Gastrocnemius medialis (tissue), 4 donors: Measurements from ENCODE around the gene LUZP1. TPM values are rescaled to one million over a fixed set of nuclear protein-coding genes. Genes with fewer than 3 reads are reported as not detected.

Experiments
- ATAC-seq, 2 donors: fragments of 150-250 bp; one replicate each; pipeline ENCODE4 v1.9.1; 2016
- DNase-seq, 2 donors: peaks; one replicate each; pipeline ENCODE4 v3.0.0-alpha.2; 2019
- H3K27ac ChIP-seq, 4 donors: fragments of 200-600 bp; sonication (generic); 1 replicate in 1 of 4; 2 replicates in 3 of 4; pipeline ENCODE4 v1.5.1; 2016 to 2018; ENCODE audit warnings: mild to moderate bottlenecking in 2 of 4, moderate library complexity in 1 of 4
- H3K27me3 ChIP-seq, 3 donors: fragments of 200-600 bp; sonication (generic) in 2 of 3; 1 replicate in 1 of 3; 2 replicates in 2 of 3; pipeline versions ENCODE4 v1.5.1 to v1.6.0; 2016 to 2019; ENCODE audit warnings: mild to moderate bottlenecking in 1 of 3, moderate library complexity in 1 of 3
- H3K36me3 ChIP-seq, 2 donors: fragments of 200-600 bp; sonication (generic) in 1 of 2; one replicate each; pipeline ENCODE4 v1.5.1; 2017 to 2018
- H3K4me1 ChIP-seq, 2 donors: fragments of 200-600 bp; sonication (generic) in 1 of 2; one replicate each; pipeline ENCODE4 v1.5.1; 2016 to 2017; ENCODE audit warnings: mild to moderate bottlenecking in 2 of 2
- H3K4me3 ChIP-seq, 4 donors: fragments of 200-600 bp; sonication (generic) in 3 of 4; 1 replicate in 1 of 4; 2 replicates in 3 of 4; pipeline ENCODE4 v1.5.1; 2016 to 2019; ENCODE audit warnings: mild to moderate bottlenecking in 2 of 4
- H3K9me3 ChIP-seq, 3 donors: fragments of 200-600 bp; sonication (generic) in 2 of 3; 1 replicate in 1 of 3; 2 replicates in 2 of 3; pipeline ENCODE4 v1.5.1; 2016 to 2019
- CTCF ChIP-seq, 5 experiments: fragments of 450-650 bp in 3 of 5; fragments of 200-600 bp in 2 of 5; sonication (generic) in 2 of 5; IDR thresholded peaks in 4 of 5; conservative IDR thresholded peaks in 1 of 5; 1 replicate in 4 of 5; 2 replicates in 1 of 5; pipeline ENCODE4 v1.5.1; 2016 to 2019; ENCODE audit warnings: antibody characterized with exemption in 5 of 5, mild to moderate bottlenecking in 3 of 5, moderate library complexity in 3 of 5
- POLR2A ChIP-seq, 2 donors: fragments of 450-650 bp; IDR thresholded peaks; one replicate each; pipeline ENCODE4 v1.6.1; 2017; ENCODE audit warnings: antibody characterized with exemption in 2 of 2, mild to moderate bottlenecking in 2 of 2, moderate library complexity in 2 of 2
- in situ Hi-C, 4 donors: fragments of 200-750 bp; cut with MboI; loops; one replicate each; pipeline versions ENCODE4 v1.15.0 to v1.8.0; 2017; ENCODE audit warnings: low sequenced_read_pairs in 4 of 4
- intact Hi-C: fragments of 100-400 bp; cut with DNase I; formaldehyde crosslinking; loops from one replicate; pipeline ENCODE4 v1.15.1; 2023; ENCODE audit warnings: low total_unique reads
- total RNA-seq, 4 donors: library from RNA; depleted of rRNA; stranded (reverse); fragments of >200 nt; gene quantifications; one replicate each; pipeline versions ENCODE4 v1.1.0 to v1.2.3, GENCODE V29; 2016

Gene LUZP1
- total RNA-seq, 4 donors from 2014 or later, result 4.1 to 5.4 (median 4.9) TPM

GRCh38 chr1:23111600-23112535, 56.8 kb downstream of the LUZP1 start:
- TF ChIP-seq CTCF (IDR thresholded peaks at IDR 0.05 in 4 of 5, conservative IDR thresholded peaks at IDR 0.05 in 1 of 5) (no peak), POLR2A (IDR thresholded peaks at IDR 0.05) (no peak)
- no peak for ATAC-seq
- Histone ChIP-seq H3K9me3 (no peaks in the 10 kb centered on the region), H3K27ac (no peak overlapping the region), H3K27me3 (no peaks in the 10 kb centered on the region), H3K36me3 (peaks cover 0 to 6% of the 10 kb centered on the region in 2 donors), H3K4me1 (peaks cover 0 to 5% of the 10 kb centered on the region in 2 donors), H3K4me3 (no peak overlapping the region)
- in situ Hi-C loops, result no loop called here
- intact Hi-C loops, result no loop called here
- no peak for DNase-seq

DNA sequence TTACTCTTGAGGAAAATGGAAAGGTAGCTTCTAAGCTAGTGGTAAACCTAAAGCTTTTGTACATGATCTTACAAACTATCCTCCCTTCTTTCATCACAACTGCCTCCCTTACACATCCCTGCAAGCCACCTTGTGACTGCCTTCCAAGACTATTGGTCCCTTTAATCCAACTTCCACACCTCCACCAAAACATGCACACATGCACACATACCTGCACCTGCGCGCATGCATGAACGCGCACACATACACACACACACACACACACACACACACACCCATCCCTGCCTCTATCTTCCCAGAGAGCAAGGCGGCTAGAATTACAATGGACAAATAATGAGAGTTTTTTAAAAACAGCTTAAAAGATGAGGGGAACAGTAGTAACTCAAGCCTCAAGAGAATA, 58.3 kb downstream of the LUZP1 start:
- Histone ChIP-seq H3K27me3 (no peaks in the 10 kb centered on the region), H3K9me3 (no peaks in the 10 kb centered on the region), H3K4me1 (peaks cover 0 to 5% of the 10 kb centered on the region in 2 donors), H3K36me3 (peaks cover 0 to 8% of the 10 kb centered on the region in 2 donors), H3K27ac (no peak overlapping the region), H3K4me3 (no peak overlapping the region)
- no peak for TF ChIP-seq POLR2A (IDR thresholded peaks at IDR 0.05)
- no peak for DNase-seq
- ATAC-seq, result no peak
- intact Hi-C loops, result no loop called here
- in situ Hi-C loops, result no loop called here

- H3K4me1 ChIP-seq, result peaks cover 0 to 5% of the 10 kb centered on the region in 2 donors
- TF ChIP-seq POLR2A (IDR thresholded peaks at IDR 0.05) (no peak), CTCF (IDR thresholded peaks at IDR 0.05 in 4 of 5, conservative IDR thresholded peaks at IDR 0.05 in 1 of 5) (no peak)
- DNase-seq, result no peak
- H3K27ac ChIP-seq, result no peak overlapping the region
- H3K36me3 ChIP-seq, result peaks cover 0 to 8% of the 10 kb centered on the region in 2 donors
- H3K4me3 ChIP-seq, result no peak overlapping the region
- intact Hi-C loops, result no loop called here
- no peak for ATAC-seq
- no peaks in the 10 kb centered on the region for H3K9me3 ChIP-seq
- in situ Hi-C loops, result no loop called here
- H3K27me3 ChIP-seq, result no peaks in the 10 kb centered on the region
Observed at GRCh38 chr1:23108918-23109533, 59.6 kb downstream of the LUZP1 start.

GRCh38 chr1:23103001-23103889, 65.4 kb downstream of the LUZP1 start:
- H3K9me3 ChIP-seq, result no peaks in the 10 kb centered on the region
- ATAC-seq, result no peak
- H3K4me1 ChIP-seq, result peaks cover 17 to 34% of the 10 kb centered on the region in 2 donors
- DNase-seq, result no peak
- TF ChIP-seq CTCF (IDR thresholded peaks at IDR 0.05 in 4 of 5, conservative IDR thresholded peaks at IDR 0.05 in 1 of 5) (no peak), POLR2A (IDR thresholded peaks at IDR 0.05) (no peak)
- peak overlapping the region in 3 of 4 donors; percentile 4 to 50 (median 41) for H3K27ac ChIP-seq
- H3K4me3 ChIP-seq, result no peak overlapping the region
- H3K27me3 ChIP-seq, result no peaks in the 10 kb centered on the region
- in situ Hi-C loops, result no loop called here
- intact Hi-C loops, result no loop called here
- H3K36me3 ChIP-seq, result peaks cover 0 to 8% of the 10 kb centered on the region in 2 donors
